GM21367 (cell line): ENCODE data around the gene ZNF827.

ENCODE experiments used
- ATAC-seq: cut with Tn5 transposase; IDR thresholded peaks from one replicate; pipeline ENCODE4 v1.9.1; 2021; ENCODE audit not compliant: unreplicated experiment

ZNF827 gene

DNA sequence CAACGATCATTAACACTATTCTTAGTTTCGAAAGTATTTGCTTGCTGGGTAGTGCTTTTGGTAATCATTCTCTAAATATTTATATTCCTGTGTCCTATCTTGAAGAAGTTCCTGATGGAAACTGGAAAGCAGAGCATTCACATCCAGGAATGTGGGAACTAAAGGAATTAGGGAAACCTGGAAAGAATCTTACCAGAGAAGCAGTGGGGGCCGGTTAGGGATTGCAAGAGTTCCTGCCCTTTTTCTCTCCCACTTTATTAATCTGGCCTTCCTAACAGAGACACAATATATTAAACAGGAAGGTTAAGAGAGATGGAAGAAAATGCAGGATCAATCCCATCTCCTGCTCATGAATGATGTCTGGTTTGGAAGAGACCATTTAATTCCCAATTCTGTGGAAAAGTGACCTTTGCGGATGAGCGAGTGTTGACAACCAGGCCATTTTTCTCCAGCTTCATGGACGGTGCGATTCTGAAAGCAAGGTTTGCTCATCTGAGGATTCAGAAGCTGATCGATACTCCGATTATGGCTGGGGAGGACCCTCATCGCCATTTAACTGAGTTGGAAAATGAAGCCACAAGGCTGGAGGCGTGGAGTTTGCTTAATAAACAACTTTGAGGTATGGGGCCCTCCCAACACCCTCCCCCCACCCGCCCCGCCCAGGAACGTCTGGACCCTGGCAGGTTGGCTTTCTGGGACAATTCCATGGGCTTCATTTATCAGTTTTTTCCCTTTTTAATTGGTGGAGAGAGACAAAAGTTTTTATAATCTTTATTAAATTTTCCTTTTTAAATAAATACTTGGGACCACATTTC is 206.4 kb downstream of the ZNF827 start:
- no peak for ATAC-seq

DNA sequence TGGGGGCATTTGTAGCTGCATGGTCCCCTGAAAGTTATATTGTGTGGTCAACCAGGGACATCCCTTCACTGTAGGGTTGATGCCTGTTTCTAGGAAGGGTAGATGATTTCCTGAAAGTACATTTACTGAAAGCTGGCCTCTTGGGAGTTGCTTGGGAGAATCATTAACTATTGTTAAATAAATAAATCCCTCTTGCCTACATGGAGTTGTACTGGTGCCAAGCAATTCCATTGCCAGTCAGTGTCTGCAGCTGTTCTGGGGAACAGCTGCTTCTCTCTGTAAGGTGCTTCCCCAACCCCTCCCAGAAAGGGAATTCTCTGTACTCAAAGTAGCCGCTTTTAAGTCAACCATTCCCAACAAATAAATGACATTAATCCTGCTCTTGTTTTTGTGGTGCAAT is 207.6 kb downstream of the ZNF827 start:
- ATAC-seq, result no peak

DNA sequence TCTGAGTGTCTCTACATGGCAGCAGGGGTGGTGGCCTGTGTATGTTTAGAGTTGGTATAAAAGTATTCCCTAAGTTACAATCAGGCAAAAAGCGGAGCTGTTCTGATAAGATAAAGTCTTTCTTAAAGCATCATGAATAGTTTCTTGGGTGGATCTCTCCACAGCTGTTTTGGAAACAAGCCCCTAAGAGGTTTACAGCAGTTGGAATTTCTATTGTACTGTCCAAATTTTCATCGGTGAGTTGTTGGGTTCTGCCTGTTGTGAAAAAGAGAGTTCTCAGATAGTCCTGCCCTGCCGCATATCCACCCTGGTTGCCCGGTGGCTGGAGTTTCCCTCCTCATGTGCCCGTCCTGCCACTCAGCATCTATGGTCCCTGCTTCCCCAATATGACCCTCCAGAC is 208.6 kb downstream of the ZNF827 start:
- no peak for ATAC-seq

DNA sequence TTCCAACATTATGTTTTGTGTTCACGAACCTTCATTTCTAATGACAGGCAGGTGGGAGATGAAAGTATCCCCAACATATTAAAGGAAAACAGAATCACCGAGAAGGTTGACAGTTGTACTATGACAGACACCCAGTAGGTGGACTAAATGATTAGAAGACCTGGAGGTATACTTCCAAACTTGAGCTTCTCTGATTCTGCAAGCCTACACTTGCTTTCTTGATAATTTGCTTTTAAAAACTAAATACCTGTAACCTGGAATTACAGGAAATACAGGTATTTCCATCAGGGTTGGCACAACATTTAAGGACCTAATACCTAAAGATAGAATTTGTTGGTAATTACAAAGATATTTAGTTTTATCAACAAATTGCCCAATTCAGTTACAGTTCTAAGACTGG is 215.3 kb downstream of the ZNF827 start:
- no peak for ATAC-seq

DNA sequence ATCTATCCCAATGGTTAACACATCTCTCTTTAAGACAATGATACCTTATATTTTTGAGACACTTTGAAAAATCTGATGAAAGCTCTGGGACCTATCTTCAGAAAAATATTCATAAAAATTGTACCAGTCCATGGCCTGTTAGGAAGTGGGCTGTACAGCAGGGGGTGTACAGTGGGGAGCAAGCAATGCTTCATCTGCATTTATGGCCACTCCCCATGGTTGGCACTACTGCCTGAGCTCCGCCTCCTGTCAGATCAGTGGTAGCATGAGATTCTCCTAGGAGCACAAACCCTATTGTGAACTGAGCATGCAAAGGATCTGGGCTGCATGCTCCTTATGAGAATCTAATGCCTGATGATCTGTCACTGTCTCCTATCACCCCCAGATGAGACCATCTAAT is 216.1 kb downstream of the ZNF827 start:
- ATAC-seq, result no peak

DNA sequence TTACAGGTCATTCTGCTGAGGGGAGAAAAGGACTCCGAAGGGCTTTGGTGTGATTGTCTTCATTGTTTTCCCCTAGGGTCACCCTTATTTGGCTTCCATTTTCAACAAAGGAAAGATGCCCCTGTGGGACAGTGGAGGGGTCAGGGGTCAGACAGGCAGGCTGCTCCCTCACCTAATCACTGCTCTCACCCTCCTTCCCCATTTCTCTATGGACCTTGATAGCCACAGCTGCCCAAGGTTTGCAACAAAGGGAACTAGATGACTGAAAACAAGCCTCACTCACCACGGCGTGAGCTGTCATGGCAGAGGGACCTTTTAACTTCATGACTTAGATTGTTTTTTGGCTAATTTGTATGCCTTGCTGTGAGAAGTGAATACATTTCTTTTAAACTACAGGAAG is 218.0 kb downstream of the ZNF827 start:
- no peak for ATAC-seq

DNA sequence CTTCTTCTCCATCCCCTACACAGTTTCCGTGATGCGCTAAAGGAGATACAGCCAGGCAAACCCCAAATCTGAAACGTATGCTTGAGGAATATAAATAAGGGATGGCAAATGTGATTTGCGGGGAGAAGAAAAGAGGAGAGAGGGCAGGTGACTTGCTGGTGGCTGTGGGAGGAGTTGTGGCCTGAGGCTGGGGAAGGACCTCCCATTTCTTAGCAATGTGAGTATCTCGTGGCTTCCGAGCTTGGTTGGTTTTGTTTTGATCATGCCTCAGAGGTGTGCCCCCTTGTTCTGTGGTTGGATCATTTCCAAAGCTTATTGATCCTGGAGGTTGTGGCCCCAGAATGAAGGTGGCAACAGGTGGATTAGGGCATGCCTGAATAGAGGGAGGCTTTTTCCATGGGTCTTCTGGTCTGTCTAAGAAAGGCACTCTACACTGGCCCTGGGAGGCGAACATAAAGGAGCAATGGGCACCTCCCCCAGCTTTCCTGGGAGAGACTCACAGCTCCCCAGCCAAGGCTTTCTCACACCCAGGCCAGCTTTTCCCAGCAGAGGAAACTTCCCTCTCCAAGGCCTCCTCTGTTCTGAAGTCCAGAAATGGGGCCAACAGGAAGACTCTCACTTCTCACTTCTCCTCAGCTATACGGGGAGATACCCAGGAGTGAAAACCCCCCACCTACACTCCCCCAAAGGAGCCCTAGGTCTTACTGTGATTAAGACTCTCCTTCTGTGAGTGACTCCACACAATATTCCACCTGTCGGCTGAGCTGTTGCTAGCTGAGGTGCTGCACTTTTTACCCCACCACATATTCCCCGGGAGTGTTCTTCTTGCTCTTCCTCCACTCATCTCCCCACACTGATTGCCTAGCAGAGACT is 218.6 kb downstream of the ZNF827 start:
- ATAC-seq, result peak; percentile 78

DNA sequence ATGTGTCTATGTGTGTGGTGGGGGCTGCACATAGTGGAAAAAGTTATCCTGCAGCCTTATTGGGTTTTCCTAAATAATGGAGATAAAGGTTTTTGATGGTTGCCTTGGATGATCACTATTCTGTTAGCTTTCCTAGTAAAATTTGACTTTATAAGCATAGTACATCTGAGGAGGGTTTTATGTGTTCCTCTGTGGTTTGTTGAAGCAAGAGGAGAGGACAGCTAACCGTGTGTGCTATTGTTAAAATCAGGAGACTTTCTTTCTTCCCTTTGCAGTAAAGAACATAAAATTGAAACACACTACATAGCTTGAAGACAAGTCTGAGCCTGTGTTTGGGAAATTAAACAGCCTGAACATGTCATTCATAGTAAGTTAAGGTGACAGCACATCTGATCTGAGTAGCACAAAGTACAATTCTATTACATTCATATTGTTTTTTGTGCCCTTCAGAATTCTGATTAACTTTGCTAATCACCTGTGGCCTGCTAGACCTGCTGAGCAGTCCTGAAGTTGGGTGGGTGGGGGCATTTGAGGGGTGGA is 221.9 kb downstream of the ZNF827 start:
- no peak for ATAC-seq

DNA sequence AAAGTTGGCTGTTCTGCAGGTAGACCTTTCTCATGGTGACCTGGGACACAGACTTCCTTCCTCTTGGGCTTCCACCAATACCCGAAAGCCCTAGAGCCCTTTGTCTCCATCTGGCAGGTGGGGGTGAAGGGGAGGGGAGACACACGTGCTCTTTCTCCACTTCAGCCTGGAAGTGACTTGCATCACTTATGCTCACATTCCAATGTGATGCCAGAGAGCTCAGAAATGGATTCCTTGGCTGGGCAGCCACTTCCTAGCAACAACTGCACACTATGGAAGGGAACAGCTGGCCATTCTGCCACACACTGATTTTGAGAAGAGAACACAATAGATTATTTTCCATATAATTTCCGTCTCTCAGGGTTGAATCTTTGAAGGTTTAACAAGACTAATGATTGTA is 222.4 kb downstream of the ZNF827 start:
- no peak for ATAC-seq

DNA sequence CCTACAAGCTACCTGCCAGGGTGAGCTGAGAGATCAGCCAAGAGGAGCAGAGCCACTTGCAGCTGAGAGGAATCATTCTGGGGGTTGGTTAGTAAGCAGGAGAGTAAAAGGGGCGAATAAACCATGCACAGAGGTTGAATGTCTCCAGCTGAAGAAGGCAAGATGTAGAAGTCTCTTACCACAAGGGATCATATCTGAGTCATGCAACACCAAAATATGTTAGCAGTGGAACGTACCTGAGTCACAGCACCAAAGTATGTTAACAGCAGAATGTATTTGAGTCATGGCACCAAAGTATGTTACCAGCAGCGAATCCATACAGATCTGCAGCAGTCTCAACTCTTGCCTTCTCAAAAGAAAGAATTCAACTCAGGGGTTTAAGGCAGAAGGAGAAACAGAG is 228.8 kb downstream of the ZNF827 start:
- ATAC-seq, result peak; percentile 49

DNA sequence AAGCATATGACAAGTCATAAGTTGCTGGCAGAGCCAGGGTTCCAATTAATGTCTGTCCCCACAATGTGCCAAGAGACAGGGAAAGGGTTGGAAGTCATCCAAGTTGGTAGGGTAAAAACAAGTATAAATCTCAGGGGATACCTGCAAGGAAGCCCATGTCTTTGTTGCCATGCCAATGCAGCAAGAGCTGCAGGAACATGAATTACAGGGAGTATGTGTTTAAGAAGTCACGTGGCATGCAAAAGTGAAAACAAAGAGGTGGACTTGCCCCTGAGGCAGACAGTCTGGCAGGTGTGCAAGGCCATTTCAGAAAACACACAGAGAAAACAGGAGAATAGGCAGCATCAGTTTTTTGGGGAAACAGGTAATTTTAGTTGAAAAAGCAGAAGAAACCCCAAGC is 229.3 kb downstream of the ZNF827 start:
- ATAC-seq, result no peak
